GM18526 (cell line): Measurements from ENCODE around the gene MRPL27.

Source experiments
- POLR2A ChIP-seq: IDR thresholded peaks from 3 replicates; pipeline ENCODE4 v1.6.1; 2011; ENCODE audit not compliant: insufficient read length; ENCODE audit errors: extremely low read depth

The MRPL27 gene

GRCh38 chr17:50365649-50366393, 7.2 kb downstream of the MRPL27 start:
- TF ChIP-seq POLR2A: no peak

- TF ChIP-seq POLR2A: no peak
Measured at GRCh38 chr17:50365165-50365564, 7.8 kb downstream of the MRPL27 start.

- no peak for TF ChIP-seq POLR2A
Measured at GRCh38 chr17:50364715-50365114, 8.3 kb downstream of the MRPL27 start.

- TF ChIP-seq POLR2A: no peak
Measured at GRCh38 chr17:50364061-50364458, 8.9 kb downstream of the MRPL27 start.

- no peak for TF ChIP-seq POLR2A
Measured at GRCh38 chr17:50363217-50364060, 9.5 kb downstream of the MRPL27 start.

GRCh38 chr17:50362661-50363060, 10.3 kb downstream of the MRPL27 start:
- TF ChIP-seq POLR2A: no peak

- no peak for TF ChIP-seq POLR2A
Measured at GRCh38 chr17:50361561-50362480, 11.2 kb downstream of the MRPL27 start.

GRCh38 chr17:50360486-50361115, 12.4 kb downstream of the MRPL27 start:
- TF ChIP-seq POLR2A: no peak

- no peak for TF ChIP-seq POLR2A
Measured at GRCh38 chr17:50359998-50360461, 13.0 kb downstream of the MRPL27 start.

GRCh38 chr17:50359005-50359699, 13.8 kb downstream of the MRPL27 start:
- no peak for TF ChIP-seq POLR2A

- TF ChIP-seq POLR2A: no peak
Measured at GRCh38 chr17:50358177-50358576, 14.8 kb downstream of the MRPL27 start.

- TF ChIP-seq POLR2A: no peak
Measured at GRCh38 chr17:50356892-50357510, 16.0 kb downstream of the MRPL27 start.

GRCh38 chr17:50356418-50356817, 16.6 kb downstream of the MRPL27 start:
- no peak for TF ChIP-seq POLR2A

- no peak for TF ChIP-seq POLR2A
Measured at GRCh38 chr17:50355701-50356341, 17.2 kb downstream of the MRPL27 start.

- TF ChIP-seq POLR2A: no peak
Measured at GRCh38 chr17:50355336-50355700, 17.7 kb downstream of the MRPL27 start.
